NCI-H526 (cell line): Measurements from ENCODE around the gene DNMT3A.

Source experiments
- DNase-seq, 2 experiments: peaks; one replicate each; lab custom pipeline; 2025; lab: John Stamatoyannopoulos, UW

DNMT3A gene

GRCh38 chr2:25305775-25306174 lies 36.0 kb downstream of the DNMT3A start:
- DNase-seq = no peak

- DNase-seq = no peak
These were observed 36.7 kb downstream of the DNMT3A start for GRCh38 chr2:25304826-25305596.

DNA sequence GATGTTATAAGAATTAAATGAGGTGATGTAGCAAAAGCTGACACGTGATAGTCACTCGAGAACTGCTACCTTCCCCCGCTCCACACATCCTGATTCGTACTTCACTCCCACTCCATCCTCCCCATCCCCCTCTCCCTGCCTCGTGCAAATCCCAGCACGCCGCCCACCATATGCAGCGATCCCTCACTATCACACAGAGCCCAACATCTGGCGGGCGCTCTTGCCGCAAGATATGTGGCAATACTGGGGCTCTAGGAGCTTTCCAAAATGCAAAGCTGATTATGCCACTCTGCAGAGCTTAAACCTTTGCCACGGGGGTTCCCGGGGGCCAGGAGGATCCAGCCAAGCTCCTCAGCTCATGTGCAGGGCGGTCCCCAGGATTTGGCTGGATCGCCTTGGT lies 37.4 kb downstream of the DNMT3A start:
- no peak for DNase-seq

GRCh38 chr2:25303633-25304236 lies 38.0 kb downstream of the DNMT3A start:
- DNase-seq = no peak

- DNase-seq = no peak
These were observed 38.9 kb downstream of the DNMT3A start for GRCh38 chr2:25302758-25303375.

GRCh38 chr2:25301453-25302352 lies 40.0 kb downstream of the DNMT3A start:
- no peak for DNase-seq

DNA sequence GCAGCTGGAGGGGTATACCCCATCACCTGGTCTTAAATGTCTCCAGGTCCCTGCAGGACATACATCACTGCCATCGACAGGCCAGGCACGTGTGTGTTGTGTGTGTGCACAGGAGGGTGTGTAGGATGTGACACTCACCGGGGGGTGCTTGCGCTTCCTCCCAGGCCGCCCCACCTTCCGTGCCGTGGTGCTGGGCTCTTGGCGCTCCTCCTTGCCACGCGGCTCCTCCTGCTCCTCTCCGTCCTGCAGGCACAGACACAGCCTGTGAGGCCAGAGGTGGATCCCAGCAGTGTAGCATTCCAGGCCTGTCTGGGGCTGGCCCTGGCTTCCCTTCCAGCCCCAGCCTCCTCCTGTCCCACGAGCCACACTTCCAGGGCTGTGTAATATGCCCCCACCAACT lies 41.7 kb downstream of the DNMT3A start:
- no peak for DNase-seq

DNA sequence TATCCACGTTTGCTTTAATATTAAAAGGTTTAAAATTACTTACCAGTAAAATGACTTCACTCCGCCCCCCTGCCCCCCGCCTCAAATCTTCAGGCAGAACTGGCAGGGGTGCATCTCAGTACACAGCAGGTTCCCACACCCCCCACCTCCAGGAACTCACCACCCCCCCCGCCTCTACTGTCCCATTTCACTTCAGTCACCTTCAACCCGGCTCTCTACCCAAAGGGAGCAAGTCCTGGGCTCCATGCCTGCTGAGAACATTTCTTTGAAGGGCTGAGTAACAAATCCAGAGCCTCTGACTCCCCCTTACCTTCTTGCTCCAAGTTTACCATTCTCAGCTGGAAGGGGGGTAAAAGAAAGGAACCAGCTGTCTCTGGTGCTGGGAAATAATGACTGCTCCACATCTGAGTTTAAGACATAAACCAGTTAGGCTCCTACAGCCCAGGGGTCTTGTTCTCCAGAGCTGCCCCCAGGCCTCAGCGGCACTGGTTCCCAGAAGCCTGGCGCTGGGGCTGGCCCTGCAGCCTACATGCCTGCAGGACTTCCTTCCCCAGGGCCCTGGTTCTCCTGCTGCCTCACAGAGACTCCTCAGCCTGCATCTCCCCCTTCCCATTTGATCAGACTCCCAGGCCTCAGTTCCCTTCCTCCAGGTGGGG lies 42.8 kb downstream of the DNMT3A start:
- no peak for DNase-seq

DNA sequence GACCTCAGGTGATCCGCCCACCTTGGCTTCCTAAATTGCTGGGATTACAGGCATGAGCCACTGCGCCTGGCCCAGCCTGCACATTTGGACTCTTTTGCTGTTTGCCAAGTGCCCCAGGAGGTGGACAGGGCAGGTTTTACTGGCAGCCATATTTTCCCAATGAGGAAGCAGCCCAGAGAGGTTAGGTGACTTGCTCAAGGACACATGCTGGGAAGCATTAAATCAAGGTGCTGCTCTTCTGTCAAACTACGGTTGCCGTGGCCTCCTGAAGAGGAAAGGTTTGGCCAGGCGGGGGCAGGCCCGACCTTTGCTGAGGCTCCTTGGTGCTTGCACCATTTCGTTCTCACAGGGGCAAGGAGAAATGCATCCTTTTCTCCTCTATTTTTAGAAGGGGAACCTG lies 44.0 kb downstream of the DNMT3A start:
- no peak for DNase-seq

DNA sequence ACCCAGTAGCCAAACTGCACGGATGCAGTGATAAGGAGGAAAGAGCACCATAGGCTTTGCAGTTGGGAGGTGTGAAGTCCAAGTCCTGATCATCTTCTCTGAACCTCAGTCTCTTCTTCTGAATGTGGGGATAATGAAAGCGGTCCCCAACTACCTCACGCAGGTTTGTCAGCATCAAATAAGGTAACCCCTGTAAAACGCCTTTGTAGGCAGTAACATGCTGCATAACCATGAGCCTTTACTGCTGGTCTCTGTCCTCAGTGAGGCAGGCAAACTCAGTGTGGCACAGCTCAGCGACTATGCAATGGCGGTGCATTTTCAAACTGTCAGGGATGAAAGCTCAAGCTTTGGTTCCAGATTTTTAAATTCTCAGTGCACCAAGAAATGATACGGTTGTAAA lies 46.1 kb downstream of the DNMT3A start:
- no peak for DNase-seq

DNA sequence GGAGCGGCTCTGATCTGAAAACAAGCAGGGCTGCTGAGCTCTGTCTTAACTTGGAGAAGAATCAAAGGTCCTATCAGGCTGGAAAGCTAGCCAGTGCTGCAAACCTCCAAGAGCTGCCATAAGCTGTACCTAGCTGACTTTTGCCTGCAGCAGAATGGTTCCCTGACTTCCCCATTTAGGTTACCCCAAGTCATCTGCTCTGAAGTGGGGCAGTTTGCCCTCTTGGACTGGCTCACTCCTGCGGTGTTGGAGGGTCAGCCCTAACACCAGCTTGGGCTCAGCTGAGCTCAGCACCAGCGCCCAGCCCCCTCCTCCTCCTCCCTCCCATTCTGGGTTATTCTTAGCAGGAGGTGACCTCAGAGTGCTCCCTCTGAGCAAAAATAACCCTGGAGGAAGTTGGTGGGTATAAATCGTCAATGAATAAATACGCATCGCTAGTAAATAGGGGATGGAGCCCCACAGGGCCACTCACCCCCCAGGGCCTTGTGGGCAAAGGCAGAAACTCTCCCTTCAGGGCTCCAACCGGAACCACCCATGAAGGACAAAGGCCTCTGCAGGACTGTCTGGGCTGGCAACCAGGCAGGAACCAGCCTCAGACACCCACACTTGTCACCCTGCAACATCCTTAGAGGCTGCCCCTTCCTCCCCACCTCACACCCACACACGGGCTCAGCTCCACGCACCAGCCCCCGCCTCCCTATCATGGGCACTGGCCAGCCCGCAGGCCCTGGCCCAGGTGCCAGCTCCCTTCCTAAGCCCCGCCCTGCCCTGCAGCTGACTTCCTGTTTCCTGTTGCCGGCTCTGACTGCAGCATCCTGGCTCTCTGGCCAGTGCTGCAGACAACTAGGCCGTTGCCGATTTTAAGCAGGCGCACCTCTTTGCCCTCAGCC lies 46.9 kb downstream of the DNMT3A start:
- peak in 1 of 2 experiments; percentile 30 for DNase-seq

GRCh38 chr2:25293958-25294562 lies 47.7 kb downstream of the DNMT3A start:
- no peak for DNase-seq

- no peak for DNase-seq
These were observed 48.6 kb downstream of the DNMT3A start for GRCh38 chr2:25293145-25293544.

DNA sequence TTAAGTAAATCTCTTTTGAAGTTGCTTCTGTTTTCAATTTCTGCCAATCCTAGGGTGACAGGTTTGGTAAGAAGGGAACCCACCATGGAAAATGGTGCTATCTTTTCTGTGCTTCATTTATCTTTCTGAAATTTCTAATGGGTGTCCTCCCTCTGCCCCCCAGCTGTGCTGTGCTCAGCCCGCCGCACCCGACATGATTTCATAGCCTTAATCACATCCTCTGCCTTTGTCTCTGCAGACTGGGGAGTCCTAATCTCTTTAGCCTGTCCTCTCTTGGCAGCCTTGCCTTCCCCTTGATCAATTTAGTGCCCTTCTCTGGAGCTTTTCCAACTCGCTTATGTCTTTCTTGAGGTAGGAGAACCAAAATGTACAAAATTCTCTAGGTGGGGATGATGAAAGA lies 49.3 kb downstream of the DNMT3A start:
- no peak for DNase-seq

DNA sequence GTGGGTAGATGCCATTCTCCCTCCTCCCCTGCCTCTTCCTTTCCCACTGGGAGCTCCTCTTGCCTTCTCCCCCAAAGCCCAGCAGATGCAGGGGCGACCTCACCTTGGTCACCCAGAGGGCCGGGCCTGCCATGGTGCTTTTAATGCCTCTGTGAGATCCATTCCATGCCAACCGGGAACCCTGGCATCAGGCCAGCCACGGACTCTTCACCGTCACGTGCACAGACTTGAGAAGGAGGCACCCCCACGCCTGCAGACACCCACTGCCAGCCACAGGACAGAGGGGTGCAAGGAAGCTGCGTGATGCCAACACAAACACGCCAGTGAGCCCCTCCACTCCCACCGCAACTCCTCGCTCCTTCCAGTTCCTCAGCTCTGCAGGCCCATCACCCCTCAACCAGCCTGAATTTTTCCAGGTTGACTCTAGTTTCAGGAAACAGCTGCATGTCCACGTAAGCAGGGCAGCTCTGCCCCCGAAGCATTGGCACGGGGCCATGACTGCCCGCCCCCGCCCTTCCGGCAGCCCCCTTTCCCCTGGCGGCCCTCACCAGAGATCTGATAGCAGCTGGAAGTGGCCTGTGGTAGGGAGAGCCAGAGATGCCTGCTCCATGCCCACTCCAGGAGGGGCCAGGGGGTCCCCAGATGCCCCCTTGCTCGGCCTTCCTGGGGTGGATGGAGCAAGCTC lies 50.8 kb downstream of the DNMT3A start:
- no peak for DNase-seq

DNA sequence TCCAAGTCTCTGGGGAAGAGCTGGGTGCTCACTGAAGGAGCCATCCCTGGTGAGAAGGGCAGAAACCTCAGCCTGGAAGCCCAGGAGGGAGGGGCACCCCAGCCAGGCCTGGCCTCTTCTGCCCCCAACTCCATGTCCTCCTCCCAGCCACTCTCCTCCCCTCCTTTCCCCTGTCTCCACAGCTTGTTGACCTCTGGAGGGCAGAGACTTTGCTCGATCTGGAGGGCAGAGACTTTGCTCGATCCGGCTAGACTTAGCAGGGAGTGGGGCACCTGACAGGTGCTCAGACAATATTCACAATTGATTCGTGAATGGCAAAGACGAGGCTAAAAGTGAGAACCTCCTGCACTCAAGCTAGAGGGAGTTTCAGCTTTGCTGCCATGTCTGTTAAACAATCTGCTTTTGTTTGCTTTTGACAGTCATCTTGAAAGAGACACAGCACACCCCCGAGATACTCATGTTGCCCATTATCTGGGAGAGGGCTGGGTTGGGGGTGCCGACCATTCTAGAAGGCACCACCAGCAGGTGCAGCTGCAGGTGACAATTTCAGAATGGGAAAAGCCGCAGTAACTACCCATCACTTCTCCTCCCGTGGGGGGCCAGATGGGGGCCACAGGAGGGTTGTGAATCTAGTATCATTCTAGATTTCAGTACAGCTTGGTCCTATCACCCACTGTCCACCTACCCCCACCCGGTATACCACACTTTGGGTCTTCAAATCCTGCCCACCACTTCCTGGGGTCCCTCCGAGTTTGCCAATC lies 54.8 kb downstream of the DNMT3A start:
- no peak for DNase-seq

DNA sequence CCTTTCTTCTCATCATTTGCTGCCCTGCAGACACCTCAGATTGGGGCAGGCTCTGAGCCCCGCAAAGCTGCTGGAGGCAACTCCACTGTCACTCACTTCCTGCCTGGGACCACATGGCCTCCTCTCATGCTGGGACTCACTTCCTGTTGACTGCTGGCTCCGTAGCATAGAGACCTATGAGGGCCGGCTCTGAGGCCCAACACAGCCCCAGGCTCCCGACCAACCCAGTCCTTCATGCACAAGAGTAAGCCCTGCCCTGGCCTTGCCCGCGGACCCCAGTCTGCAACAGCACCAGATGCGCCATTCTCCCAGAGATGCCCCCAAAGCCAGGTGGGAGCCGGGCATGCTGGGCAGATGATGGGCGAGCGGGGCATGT lies 55.7 kb downstream of the DNMT3A start:
- DNase-seq = no peak

DNA sequence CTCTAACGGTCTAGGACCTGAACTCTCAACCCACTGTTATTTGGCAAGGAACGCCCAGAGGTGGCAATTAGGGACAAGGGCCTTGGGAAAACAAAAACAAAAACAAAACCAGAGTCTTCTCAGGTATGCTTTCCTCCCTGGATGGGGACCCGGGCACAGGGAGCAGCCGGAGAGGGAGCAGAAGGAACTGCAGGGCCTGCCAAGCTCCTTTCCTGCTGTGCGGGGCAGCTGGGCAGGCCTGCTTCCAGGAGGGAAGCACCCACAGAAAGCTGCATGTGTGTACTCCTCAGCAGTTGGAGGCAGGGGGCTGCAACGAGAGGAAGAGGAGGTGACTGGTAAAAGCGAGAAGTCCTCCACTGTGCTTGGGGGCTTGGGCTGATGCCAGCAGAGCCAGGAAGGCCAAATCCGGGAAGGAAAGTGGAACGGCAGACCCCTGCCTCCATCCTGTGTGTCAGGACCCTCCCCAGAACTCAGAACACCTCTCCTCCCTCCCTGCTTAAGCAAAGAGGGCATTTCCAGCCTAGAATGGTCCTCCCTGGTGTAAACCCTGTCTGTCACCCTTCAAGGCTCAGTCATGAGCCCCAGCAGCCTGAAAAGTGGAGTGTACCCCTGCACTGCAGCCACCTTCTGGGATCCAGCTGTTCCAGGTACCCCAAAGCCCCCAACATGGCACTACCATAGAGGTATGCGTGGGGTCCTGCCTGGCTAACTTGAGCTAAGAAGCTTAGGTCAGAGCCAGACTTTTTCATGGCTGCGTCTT lies 56.3 kb downstream of the DNMT3A start:
- no peak for DNase-seq
